ENCODE results near the gene SEMA3G.

DNA sequence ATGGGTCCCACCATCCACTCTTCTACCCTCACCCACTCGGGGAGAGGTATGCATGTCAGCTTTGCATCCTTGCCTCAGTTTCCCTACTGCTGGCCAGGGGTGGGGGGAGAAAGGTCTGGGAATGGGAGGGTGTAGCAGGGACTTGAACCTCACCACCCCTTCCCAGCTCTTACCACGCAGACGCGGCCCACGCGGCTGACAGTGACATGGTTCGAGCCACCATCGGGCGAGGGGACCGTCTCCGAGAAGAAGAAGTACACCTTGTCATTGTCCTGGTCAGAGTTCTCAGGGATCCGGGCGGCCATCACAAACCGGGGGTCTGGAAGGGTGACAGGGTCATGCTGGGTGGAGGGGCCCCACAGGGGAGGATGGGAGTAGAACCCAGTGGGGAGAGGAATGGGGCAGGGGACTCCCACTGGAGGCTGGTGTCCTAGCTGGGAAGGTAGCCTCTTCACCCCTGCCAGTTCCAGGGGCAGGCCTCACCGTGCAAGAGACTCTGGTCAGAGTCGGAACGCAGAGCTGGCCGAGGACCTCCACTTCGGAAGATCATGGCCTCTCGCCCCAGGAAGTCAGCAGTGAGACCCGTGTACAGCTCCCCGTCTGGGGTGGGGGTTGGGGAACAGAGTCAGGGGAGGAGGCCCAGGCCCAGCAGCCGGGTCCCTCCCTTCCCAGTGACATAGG, 3.7 kb downstream of the SEMA3G start:
- TF ChIP-seq CTCF (conservative IDR thresholded peaks at IDR 0.05) (no peak), EZH2 (IDR thresholded peaks at IDR 0.05; ENCODE audit: low read depth) (no peak)
